GM12801 (cell line): ENCODE results near the gene ZNF335.

ENCODE experiments used
- TF ChIP-seq, protein P1 (sequence below): IDR thresholded peaks from one replicate; pipeline ENCODE4 v1.5.1; 2011; ENCODE audit warnings: control low read depth; ENCODE audit not compliant: insufficient read length; ENCODE audit errors: extremely low read depth

Gene ZNF335

DNA sequence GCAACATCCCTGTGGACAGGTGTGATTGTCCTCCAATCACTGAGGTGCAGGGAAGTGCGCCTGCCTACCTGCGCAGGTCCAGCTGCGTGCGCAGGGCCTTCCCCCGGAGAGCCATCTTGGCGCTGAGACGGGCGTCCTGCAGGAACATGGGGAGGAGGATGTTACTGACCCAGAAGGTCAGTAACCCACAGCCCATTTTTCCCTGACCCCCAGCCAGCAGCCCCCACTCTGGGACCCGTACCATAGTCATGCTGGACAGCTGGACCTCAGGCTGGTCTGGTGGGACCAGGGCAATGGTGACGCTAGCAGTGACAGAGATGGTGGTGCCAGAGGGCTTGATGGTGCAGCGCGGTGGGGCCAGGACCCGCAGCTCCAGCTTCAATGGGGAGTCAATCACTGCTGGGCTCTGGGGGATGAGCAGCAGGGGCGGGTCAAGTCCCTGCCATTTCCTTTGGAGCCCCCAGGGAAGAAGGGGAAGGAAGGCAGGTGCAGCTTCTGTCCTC, 69.8 kb downstream of the ZNF335 start:
- TF ChIP-seq, protein P1, sequence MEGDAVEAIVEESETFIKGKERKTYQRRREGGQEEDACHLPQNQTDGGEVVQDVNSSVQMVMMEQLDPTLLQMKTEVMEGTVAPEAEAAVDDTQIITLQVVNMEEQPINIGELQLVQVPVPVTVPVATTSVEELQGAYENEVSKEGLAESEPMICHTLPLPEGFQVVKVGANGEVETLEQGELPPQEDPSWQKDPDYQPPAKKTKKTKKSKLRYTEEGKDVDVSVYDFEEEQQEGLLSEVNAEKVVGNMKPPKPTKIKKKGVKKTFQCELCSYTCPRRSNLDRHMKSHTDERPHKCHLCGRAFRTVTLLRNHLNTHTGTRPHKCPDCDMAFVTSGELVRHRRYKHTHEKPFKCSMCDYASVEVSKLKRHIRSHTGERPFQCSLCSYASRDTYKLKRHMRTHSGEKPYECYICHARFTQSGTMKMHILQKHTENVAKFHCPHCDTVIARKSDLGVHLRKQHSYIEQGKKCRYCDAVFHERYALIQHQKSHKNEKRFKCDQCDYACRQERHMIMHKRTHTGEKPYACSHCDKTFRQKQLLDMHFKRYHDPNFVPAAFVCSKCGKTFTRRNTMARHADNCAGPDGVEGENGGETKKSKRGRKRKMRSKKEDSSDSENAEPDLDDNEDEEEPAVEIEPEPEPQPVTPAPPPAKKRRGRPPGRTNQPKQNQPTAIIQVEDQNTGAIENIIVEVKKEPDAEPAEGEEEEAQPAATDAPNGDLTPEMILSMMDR: no peak

DNA sequence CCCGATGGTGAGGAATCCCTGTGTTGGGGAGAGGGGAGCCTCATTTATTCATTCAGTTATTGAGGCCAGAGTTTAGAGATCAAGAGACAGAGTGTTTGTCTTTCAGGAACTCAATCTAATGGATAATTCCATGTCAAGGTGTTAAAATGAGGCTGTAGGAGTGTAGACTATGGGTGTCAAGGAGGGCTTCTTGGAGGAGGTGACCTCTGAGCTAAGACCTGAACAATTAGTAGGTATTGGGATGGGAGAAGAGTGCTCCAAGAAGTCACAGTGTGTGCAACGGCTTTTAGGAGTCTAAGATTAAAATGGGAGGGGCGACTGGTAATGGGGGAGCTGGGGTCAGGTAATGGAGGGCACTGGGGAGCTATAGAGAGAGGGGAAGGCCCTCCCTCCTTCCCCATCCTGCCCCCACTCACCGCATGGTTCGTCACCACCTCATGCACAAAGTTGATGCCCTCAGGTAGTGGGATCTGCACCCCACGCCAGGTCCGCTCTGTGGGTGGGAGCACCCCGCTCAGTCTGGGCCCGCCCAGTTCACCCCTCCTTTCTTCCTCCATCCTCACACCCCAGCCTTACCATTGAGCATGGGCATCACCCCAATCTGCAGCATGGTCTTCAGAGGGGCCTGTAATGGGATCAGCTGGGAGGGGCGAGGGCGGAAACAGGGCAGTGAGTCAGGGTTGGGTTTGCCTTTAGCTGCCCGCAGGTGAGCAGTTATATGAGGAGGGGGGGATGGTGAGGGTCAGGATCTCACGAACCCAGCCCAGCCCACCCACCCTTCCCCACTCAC, 72.8 kb downstream of the ZNF335 start:
- TF ChIP-seq, protein P1: no peak
